Loucy (cell line): ENCODE data around the gene RGS1.

Experiments used
- EZH2phosphoT487 ChIP-seq: fragments of 200-600 bp; IDR thresholded peaks from 2 replicates; pipeline ENCODE4 v1.6.1; 2018; ENCODE audit warnings: antibody characterized with exemption, mild to moderate bottlenecking, moderate library complexity, borderline replicate concordance
- TF ChIP-seq, protein P1 (sequence below): fragments of 200-600 bp; sonication (generic); conservative IDR thresholded peaks from 2 replicates; pipeline ENCODE4 v1.5.1; 2014; ENCODE audit warnings: mild to moderate bottlenecking, antibody characterized with exemption, low read length

DNA sequence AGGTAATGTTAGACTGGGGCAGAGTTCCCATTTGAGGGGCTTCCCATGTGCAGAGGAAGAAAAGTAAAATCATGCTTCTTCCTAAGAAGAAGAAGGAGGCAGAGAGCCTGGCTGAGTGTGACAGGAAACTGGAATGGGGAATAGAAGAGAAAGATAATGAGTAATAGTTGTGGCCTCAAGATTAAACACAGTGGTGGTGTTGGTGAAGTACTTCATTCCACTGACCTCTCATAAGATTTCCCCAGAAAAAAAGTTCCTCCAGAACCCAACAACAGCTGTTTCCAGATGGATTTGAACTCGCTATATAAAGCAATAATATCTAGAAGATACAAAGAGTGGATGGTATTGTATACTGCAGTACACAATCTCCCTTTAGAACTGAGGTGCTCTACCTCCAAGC is 13.0 kb downstream of the RGS1 start:
- TF ChIP-seq, protein P1, sequence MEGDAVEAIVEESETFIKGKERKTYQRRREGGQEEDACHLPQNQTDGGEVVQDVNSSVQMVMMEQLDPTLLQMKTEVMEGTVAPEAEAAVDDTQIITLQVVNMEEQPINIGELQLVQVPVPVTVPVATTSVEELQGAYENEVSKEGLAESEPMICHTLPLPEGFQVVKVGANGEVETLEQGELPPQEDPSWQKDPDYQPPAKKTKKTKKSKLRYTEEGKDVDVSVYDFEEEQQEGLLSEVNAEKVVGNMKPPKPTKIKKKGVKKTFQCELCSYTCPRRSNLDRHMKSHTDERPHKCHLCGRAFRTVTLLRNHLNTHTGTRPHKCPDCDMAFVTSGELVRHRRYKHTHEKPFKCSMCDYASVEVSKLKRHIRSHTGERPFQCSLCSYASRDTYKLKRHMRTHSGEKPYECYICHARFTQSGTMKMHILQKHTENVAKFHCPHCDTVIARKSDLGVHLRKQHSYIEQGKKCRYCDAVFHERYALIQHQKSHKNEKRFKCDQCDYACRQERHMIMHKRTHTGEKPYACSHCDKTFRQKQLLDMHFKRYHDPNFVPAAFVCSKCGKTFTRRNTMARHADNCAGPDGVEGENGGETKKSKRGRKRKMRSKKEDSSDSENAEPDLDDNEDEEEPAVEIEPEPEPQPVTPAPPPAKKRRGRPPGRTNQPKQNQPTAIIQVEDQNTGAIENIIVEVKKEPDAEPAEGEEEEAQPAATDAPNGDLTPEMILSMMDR: no peak
- no peak for TF ChIP-seq EZH2phosphoT487
